ENCODE results near the gene TFEB. TPM values are rescaled to one million over a fixed set of nuclear protein-coding genes. Genes with fewer than 3 reads are reported as not detected.

Gene TFEB
- total and polyA plus RNA-seq, 10 of the 15 experiments (the other 5 are each of a cell fraction or from before 2014, with no cell fraction given), result 0.84 to 108 (median 60.8) TPM

- no peak for TF ChIP-seq CUX1 (IDR thresholded peaks at IDR 0.05; ENCODE audit: insufficient replicate concordance, low read depth, low read length)
- TF ChIP-seq SMAD1 (IDR thresholded peaks at IDR 0.05; ENCODE audit: low read depth, partially characterized antibody), result no peak
- TF ChIP-seq ATF7 (IDR thresholded peaks at IDR 0.05; ENCODE audit: low read depth), result no peak
- TF ChIP-seq NFYB (IDR thresholded peaks at IDR 0.05; ENCODE audit: insufficient read depth, low read depth, low read length), result no peak
- no peak for TF ChIP-seq FOS (IDR thresholded peaks at IDR 0.05; ENCODE audit: borderline replicate concordance, extremely low read depth, insufficient read length)
- no peak for TF ChIP-seq ETV6 (conservative IDR thresholded peaks at IDR 0.05 in 1 of 2, IDR thresholded peaks at IDR 0.05 in 1 of 2; ENCODE audit: borderline replicate concordance in 1 of 2, low read depth in 1 of 2)
These were observed 47.0 kb downstream of the TFEB start (continued) for GRCh38 chr6:41688256-41688965.

Data from GM12878 (cell line).